Ishikawa (cell line): Measurements from ENCODE around the gene CASK.

Experiments used
- CEBPB ChIP-seq: IDR thresholded peaks from 2 replicates; pipeline ENCODE4 v1.6.1; 2012
- EGR1 ChIP-seq: IDR thresholded peaks from 2 replicates; pipeline ENCODE4 v1.6.1; 2012
- RAD21 ChIP-seq: IDR thresholded peaks from 2 replicates; pipeline ENCODE4 v1.6.1; 2012; ENCODE audit warnings: low read depth

DNA sequence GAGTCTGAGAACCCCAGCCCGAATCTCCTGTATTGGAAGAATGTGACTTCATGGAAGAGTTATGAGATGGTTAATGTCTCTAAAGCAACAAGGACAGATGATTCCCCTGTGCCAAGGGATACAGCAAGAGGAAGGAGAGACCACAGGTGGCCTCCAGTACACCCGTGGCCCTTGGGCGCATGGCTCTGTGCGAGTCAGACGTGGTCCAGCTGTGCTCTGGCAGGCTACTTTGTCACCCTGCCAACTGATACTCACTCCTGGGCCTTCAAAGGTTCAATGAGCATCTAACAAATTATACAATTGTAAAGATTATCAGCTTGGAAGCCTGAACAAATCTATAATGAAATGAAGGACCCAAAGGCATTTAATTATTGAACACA is 404.5 kb downstream of the CASK start:
- TF ChIP-seq EGR1 = no peak
- no peak for TF ChIP-seq CEBPB
- no peak for TF ChIP-seq RAD21
